T-helper 2 cell treated with Interferon-gamma antibody and Interleukin-4, amounts not matched to agents 100 ng/mL and 5 ng/mL, for 36 hours (primary cell): Measurements from ENCODE around the gene ATP1B1. TPM values are rescaled to one million over a fixed set of nuclear protein-coding genes. Genes with fewer than 3 reads are reported as not detected.

ENCODE experiments used
- intact Hi-C: fragments of 100-400 bp; cut with micrococcal nuclease; formaldehyde crosslinking; loops from one replicate; pipeline ENCODE4 v1.15.1; 2023
- total RNA-seq: library from RNA; stranded (reverse); gene quantifications from 2 replicates; pipeline ENCODE4 v1.2.3, GENCODE V29; 2022

The ATP1B1 gene
- total RNA-seq, result 5.7 and 6.4 TPM in 2 replicates

DNA sequence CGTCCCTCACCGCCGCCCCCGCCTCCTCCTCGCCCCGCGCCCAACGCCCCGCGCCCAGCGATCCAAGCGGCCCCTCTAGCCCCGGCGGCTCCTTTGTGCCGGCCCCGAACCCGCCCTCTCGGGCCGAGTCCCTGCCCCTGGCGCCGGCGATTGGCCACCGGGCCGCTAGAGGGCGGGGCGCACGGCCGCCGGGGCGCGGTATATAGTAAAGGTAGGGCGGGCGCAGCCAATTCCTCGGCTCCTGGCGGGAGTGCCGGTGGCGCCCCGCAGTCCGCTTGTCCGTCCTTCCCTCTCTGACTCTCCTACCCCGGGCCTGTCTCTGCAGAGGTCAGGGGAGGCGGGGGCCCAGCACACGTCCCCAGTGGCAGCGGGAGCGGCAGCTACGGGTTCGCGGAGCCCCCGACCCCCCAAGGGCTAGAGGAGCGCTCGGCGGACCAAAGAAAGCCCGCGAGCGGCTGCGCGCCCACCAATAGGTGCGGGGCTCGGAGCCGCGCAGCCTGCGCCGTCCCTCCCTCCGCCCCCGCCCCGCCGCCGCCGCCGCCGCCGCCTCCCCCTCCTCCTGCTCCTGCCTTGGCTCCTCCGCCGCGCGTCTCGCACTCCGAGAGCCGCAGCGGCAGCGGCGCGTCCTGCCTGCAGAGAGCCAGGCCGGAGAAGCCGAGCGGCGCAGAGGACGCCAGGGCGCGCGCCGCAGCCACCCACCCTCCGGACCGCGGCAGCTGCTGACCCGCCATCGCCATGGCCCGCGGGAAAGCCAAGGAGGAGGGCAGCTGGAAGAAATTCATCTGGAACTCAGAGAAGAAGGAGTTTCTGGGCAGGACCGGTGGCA, at the start of gene ATP1B1:
Gene ATP1B1 (plus strand): TSS at position 596 of the 826 bp plus-strand sequence. CDS start 140 bp downstream, at position 736.
- intact Hi-C loops, result loop anchor here (2.0 to 10.0 kb wide), 9 partner anchors 64 to 968 kb away; partner anchors contain the start of genes KIFAP3, NME7, SFT2D2 and SLC19A2

DNA sequence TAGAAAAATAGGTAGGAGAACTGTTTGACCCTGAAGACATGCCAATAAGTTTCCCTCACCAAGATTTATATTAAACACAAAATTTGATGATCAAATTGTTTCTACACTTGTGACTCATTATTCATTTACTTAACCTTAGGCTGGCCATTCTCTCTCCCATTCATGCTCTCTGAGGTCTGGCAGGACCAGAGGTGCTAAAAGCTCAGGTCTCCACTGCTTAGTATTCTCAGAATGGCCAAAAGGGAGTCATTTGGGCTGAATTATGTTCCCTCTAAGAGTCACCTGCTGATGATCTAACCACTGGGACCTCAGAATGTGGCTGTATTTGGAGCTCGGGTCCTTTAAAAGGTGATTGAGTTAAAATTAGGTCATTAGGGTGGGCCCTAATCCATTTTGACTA, 47.1 kb upstream of the ATP1B1 start:
- intact Hi-C loops, result no loop called here

DNA sequence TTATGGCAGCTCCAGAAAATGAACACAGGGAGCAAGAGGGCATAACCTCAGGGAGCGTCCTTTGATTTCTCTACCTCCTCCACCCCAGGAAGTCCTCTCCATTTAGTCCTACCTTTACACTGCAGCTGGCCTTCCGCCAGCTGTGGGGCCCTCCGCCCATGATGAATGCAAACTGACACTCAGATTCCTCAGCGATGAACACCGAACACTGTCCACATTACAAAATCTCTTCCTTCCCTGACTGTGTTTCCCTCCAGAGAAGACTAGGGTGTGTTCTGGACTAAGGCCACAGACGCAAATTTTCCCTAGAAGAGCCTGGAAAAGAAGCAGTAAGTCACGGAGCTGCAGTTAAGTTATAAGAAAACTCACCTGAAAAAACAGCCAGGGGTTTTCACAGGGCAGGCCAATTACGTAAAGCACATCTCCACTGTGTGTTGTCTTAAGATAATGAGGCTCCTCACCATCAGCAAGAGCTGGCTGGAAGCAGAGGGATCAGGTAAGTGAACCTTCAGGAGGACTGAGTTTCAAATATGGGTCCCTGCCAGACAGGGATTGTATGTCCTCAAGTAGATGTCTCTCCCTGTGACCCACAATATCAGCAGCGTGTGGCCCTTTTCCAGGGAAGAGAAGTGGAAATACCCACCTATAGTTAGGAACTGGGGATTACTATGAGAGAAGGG, 46.3 kb upstream of the ATP1B1 start:
- intact Hi-C loops, result no loop called here

DNA sequence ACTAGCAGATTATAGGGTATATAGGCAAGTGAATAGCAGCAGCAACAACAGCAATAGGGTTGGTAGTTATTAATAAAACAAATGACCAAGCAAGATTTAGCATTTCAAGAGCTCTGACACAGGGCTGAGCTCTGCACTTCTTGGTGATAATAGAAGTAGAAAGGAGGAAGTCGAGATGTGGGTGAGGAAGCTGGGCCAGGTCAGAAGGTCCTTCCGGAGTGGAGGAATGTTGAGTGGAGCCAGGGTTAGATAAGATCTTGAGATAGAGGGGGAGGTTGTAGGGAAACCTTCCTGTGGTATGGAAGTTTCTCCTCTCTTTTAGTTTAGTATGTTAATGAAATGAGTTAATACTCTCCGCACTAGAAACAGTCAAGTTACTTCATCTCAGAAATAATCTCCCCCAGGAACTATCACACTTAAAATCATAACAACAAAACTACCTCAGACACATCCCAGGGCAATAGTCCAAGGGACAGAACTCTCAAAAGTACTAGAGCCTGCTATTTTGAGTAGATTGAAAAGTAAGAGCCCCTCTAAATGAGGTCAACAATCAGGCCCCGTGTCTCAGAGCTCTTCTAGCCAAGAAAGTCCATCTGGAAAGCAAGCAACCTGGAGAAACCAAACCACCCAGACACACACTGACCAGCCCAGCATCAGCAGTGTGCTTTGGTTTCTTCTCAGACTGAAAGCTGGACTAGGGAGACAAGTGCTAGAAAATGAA, 45.4 kb upstream of the ATP1B1 start:
- intact Hi-C loops, result no loop called here

DNA sequence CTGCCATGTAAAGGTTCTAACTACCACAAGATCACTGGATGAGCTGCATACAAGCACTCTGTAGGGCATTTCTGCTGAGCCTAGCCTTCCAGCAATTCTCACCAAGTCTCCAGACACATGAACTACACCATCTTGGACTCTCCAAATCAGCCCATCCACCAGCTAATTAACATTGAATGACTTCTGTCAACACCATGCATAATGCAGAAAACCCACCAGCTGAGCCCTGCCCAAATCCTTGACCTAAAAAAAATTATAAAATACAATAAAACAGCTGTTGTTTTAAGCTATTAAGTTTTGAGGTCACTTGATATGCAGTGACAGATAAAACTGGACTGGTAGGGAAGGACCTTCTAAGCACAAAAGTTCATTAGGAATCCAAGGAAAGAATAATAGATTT, 44.3 kb upstream of the ATP1B1 start:
- intact Hi-C loops, result no loop called here

DNA sequence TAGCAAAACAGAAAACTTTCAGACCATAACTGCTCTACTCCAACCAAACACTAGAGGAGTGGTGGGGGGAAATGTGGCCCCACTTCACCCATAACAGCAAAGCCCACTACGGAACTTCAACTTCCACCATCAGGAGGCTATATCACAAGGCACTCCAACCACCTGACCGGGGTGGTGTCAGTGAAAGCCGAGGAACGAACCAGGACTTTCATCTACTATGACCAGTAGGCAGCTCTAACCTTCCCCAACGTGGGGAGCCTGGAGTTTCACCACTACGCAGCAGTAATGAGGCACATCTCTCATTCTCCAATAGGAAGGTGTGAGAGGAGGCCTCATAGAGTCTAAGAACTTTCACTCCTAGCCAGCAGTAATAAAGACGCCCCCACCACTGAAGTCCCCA, 42.4 kb upstream of the ATP1B1 start:
- intact Hi-C loops, result no loop called here

DNA sequence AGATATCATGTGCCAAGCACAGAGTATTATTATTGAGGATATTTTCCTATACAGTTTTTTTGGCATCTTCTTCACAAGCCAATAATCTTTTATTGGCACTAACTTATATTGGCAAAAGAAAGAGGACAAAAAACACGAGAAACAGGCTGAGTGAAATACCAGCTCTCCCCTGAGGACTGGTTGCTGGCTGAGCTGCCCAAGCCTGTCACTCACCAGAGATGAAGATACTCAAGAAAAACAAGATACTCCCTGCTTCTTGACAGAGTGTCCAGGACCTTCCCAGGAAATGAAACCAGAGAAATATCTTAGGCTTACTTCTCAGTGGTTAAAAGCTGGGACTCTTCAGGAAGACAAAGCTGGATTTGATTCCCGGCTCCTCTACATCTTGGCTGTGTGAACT, 35.9 kb upstream of the ATP1B1 start:
- intact Hi-C loops, result no loop called here

DNA sequence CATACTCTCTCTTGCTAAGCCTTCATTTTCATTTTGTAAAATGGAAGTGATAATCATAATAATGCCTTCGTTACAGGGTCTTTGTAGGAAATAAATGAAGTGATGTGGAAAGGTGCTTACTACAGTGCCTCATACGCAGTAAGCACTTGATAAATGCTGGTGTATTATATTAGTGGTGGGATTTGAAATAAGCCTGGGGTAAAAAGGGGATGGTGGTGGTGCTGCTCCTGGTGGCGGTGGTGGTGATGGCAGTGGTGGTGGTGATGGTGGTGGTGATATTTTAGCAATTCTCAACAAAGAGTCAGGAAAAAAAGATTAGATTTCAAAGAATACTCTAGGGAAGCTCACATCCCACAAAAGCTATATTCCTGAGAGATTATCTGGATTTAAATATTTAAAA, 35.5 kb upstream of the ATP1B1 start:
- intact Hi-C loops, result no loop called here

DNA sequence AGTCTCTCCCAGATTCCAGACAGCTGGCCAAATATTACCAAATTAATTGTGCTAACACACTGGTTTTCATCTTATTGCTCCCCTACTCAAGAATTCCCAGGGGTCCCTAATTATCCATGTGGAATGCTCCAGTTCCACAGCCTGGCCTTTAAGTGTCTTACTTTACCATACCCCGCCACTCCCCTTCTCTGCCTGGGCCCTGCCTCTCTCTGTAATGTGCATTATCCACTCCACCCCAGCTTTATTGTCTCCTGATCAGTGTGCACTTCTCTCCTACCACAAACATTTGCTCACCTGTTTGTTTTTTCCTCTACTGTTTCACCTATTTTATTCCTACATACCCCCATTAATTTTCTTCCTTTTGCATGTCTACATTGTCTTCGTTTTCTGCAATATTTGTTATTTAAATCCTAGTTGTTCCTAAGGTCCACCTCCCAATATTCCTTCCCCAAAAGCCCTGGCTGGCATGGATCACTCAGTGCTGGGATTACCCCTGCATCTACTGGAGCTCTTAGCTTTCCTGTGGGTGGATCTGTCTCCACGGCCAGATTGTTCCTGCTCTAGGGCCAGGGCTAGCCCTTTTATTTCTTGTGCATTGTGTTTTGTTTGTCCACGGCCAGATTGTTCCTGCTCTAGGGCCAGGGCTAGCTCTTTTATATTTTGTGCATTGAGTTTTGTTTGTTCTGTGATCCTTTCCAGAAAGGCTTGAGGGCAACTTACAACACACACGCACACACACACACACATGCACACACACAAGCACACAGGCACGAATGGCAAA, 33.4 kb upstream of the ATP1B1 start:
- intact Hi-C loops, result no loop called here

DNA sequence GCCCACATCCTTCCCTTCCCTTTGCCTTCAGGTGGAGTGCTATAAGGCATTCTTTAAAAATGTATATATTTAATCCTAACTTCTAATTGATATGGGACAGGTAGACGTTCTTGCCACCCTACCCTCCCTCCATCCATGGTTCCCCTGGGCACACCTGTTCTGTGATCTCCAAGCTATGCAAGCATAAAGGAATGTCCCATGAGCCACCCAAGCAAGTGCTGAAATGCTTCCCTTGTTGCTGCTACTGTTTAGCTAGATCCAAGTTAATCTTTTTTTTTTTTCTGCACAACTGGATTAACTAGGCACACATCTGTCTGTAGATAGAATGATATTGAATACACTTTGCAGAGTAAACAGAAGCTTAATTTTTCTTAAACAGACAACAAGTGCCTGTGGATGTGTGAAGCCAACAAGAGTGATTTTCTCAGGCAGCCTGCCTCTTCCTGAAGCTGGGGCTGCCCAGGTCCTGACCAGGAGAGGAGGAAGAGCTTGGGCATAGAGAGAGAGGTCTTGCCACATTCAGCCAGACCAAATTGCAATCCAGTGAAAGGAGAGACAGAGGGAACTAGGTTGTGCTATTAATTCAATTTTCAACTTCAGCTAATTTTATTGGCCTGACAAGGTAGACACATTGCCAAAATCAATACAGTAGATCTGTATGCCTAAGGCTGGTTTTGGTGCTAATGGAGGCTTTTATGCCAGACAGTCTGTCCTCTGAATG, 28.2 kb upstream of the ATP1B1 start:
- intact Hi-C loops, result no loop called here

DNA sequence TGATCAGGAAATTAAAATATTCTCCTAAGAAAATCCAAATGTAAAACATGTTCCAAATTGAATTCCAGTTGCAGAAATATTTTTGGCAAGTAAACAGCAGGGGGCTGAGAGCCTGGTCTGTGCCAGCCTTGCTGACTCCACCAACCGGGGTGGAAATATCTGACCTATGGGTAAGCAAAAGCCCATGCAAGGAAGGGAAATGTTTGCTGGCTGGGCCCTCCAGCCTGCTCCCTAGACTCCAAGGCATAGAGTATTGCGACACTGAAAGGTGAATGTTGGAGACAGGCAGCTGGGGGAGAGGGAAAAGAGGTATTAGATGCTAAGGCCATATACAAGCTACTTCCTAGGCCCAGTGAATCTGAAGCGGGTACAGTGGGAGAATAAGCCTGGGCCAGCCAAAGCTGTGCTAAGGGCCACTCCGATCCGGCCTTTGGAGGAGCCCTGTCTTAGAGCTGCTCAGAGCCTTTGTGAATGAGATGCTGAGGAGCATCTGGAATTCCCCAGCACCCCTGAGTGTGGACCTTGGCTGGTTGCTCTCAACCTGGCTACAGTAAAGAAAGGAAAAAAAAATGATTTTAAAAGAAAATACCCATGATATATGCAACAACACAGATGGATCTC, 24.9 kb upstream of the ATP1B1 start:
- intact Hi-C loops, result no loop called here

DNA sequence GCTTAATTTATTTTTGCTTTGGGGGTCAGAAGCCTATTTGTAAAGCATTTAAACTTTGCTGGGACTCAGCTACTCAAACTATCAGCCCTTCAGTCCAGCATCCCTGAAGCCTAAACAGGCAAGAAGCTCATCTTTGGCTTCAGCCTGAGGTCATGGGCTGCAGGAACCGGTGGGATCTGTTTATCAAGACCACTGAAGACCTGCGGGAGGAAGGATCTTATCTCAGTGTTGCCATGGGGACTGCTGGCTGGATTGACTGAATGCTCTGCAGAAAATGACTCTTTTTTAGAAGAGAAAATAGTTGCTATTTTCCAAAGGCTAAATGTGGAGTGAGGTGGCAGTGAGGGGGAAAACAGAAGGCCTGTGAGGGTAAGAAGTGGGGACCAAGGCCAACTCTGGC, 20.6 kb upstream of the ATP1B1 start:
- intact Hi-C loops, result no loop called here

DNA sequence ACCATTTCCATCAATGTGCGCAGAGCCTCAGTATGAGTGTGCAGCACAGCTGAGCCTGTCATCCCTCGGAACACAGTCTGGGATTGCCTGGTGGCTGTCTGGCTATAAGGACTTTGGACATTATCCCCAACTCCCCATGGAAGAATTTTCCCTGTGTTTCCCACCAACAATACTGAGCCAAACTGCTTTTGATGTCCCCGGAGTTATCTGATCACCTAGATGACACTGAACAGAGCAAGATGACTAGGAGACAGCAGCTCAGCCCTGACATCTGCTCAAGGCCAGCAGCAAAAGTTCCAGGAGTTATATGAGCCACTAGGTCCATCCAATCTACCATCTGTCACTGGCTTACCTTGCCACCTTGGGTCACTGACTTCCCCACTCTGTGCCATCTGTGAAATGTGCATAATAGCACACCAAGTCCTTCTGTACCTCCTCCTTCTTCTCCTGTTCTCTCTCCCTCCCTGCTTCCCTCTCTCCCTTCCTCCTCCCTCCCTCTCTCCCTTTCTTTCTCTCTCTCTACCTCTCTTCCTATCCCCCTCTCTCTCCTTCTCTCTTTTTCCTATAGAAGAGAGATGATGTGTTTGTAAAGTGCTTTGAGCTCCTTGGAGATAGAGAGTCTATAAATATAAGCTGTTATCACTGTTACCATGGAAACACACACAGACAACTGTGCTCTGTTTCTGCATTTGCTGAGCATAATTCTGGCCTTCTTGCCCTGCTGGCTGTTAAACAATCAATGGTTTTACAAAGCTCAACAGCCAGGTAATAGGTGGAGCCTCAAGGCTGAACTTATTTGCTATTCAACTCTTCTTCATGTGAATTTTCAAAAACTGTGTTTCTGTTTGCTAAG, 19.7 kb upstream of the ATP1B1 start:
- intact Hi-C loops, result no loop called here

DNA sequence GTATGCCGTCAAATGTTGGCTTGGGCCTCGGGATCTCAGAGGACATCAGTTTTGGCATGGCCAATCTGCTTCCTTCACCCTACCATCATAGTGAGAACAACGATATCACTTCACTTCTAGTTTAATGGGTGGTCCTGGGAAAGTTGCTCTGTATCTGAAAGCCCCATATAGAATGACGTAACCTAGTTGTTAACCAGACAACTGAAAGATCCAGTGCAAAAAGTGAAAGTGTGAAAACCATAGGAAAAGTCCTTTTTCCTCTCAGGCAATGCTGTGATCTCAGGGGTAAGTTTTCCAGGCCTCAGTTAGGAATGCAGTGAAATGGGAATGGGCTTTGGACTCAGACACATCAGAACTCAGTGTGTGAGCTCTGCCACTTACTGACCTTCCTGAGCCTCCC, 18.6 kb upstream of the ATP1B1 start:
- intact Hi-C loops, result no loop called here

DNA sequence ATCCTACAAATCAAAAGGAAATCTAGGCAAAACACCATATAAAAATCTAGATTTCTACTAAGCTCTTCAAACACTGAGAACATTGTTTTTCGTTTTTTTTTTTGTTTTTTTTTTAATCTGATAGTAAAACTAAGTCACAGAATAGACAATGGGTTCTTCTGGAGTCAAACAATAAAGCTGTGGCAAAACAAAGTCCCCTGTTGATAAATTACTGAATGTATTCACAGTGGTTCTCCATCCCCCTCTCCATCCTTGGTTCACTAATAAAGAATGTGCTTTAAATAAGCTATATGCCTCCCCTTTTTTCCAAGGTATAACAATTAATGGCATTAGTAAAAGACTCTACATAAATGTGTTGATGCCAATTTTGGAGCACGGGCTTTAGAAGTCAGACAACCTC, 16.7 kb upstream of the ATP1B1 start:
- intact Hi-C loops, result loop anchor here (5.0 kb wide), 1 partner anchor 608 kb away; no protein-coding TSS in a partner anchor

DNA sequence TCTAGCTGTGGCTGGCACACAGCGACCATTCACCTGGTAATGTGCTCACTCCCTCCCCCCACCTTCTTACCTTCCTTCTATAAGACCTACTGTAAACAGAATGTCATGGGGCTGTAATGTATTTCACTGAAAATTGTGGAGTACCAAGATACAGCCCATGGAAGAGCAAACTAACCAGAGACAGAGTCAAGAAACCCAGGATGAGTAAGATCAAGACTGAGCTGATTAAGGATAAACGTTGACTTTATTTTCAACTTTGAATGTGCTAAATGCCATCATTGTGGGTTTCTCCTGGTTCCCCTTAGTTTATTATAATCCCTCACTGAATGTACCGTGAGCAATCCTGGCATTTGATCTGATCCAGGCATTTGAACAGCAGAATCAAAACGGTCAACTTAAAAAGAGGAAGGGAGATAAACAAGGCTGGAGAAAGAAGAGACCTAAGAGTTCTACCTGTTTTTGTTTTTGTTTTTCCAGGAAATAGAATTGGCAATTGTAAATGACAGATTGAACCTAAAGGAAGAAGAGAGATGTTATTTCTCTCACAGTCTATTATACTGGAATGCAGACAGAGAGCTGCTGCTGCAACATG, 16.1 kb upstream of the ATP1B1 start:
- intact Hi-C loops, result loop anchor here (5.0 kb wide), 1 partner anchor 607 kb away; no protein-coding TSS in a partner anchor

DNA sequence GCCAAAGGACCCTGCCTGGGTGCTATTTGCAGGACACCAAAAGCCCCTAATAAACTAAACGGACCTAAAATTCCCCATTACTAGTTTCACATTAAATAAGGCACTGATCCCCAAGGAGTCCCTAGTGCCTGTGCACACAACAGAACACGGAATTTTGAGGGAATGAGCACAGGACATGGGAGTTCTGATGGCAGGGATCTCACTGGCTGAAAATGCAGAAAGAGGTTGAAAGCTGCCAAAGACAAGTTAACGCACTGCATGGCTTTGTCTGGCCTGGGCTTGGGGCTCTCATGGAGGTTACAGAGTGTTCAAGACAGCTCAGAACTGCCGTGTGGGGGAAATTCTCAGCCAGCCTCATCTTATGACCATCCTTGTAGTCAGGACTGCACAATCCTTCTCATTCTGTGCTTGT, 15.6 kb upstream of the ATP1B1 start:
- intact Hi-C loops, result loop anchor here (5.0 kb wide), 1 partner anchor 606 kb away; no protein-coding TSS in a partner anchor

DNA sequence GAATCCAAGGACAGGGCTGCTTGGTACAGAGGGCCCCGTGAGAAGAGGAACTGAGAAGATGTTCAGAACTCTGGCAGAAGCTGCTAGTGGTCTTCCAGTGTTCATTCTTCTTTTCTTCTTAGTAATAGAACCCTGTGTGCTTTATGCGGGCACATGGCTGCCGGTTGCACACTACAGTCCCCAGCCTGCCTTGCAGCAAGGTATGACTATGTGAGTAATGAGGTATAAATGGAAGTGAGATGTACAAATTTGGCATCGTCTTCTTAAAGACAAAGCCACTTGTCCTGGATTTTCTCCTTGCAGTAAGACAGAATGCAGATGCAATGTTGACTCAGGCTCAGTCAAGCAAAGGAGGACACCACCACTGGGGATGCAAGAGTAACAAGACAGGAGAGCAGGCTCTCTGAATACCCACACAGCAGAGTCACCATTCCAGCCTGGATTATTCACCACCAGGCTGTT, 15.0 kb upstream of the ATP1B1 start:
- intact Hi-C loops, result loop anchor here (5.0 kb wide), 1 partner anchor 606 kb away; no protein-coding TSS in a partner anchor
